ENCODE measurements around the gene MRRF. TPM values are rescaled to one million over a fixed set of nuclear protein-coding genes. Genes with fewer than 3 reads are reported as not detected.

Gene MRRF
- total RNA-seq, 1 experiment from 2014 or later = 67.3 TPM

GRCh38 chr9:122219856-122220672 lies 44.6 kb upstream of the MRRF start:
- Histone ChIP-seq H3K4me2 (ENCODE audit: low read depth, low read length, poor library complexity, severe bottlenecking) (no peak overlapping the region), H3K9ac (ENCODE audit: low read length) (no peak overlapping the region), H3K27ac (ENCODE audit: low read length) (no peak overlapping the region), H3K9me3 (ENCODE audit: low read length) (no peaks in the 10 kb centered on the region), H3K79me2 (ENCODE audit: low read length) (no peaks in the 10 kb centered on the region), H3K9me2 (replicated peaks; ENCODE audit: insufficient read depth, low read length) (no peaks in the 10 kb centered on the region), H3K27me3 (ENCODE audit: low read length) (no peaks in the 10 kb centered on the region), H4K20me1 (ENCODE audit: insufficient read depth, low read depth, low read length) (no peaks in the 10 kb centered on the region), H3K36me3 (ENCODE audit: insufficient read depth, low read length) (no peaks in the 10 kb centered on the region), H3K4me3 (ENCODE audit: low read length) (no peak overlapping the region), H2AFZ (ENCODE audit: low read length) (no peak overlapping the region), H3K4me1 (ENCODE audit: low read length) (no peaks in the 10 kb centered on the region)
- DNase-seq = no peak

- Histone ChIP-seq H3K79me2 (ENCODE audit: low read length) (no peaks in the 10 kb centered on the region), H3K9me3 (ENCODE audit: low read length) (no peaks in the 10 kb centered on the region), H3K27me3 (ENCODE audit: low read length) (no peaks in the 10 kb centered on the region), H2AFZ (ENCODE audit: low read length) (no peak overlapping the region), H3K9ac (ENCODE audit: low read length) (no peak overlapping the region), H3K4me1 (ENCODE audit: low read length) (no peaks in the 10 kb centered on the region), H3K36me3 (ENCODE audit: insufficient read depth, low read length) (no peaks in the 10 kb centered on the region), H4K20me1 (ENCODE audit: insufficient read depth, low read depth, low read length) (no peaks in the 10 kb centered on the region), H3K27ac (ENCODE audit: low read length) (no peak overlapping the region), H3K4me2 (ENCODE audit: low read depth, low read length, poor library complexity, severe bottlenecking) (no peak overlapping the region), H3K9me2 (replicated peaks; ENCODE audit: insufficient read depth, low read length) (no peaks in the 10 kb centered on the region), H3K4me3 (ENCODE audit: low read length) (no peak overlapping the region)
- no peak for DNase-seq
These were observed 44.0 kb upstream of the MRRF start for GRCh38 chr9:122220673-122221182.

- no peaks in the 10 kb centered on the region for H3K9me3 ChIP-seq (ENCODE audit: low read length)
- H2AFZ ChIP-seq (ENCODE audit: low read length) = no peak overlapping the region
- H4K20me1 ChIP-seq (ENCODE audit: insufficient read depth, low read depth, low read length) = no peaks in the 10 kb centered on the region
- H3K79me2 ChIP-seq (ENCODE audit: low read length) = no peaks in the 10 kb centered on the region
- no peaks in the 10 kb centered on the region for H3K27me3 ChIP-seq (ENCODE audit: low read length)
- DNase-seq = no peak
- no peaks in the 10 kb centered on the region for H3K4me1 ChIP-seq (ENCODE audit: low read length)
- no peak overlapping the region for H3K9ac ChIP-seq (ENCODE audit: low read length)
- H3K9me2 ChIP-seq (replicated peaks; ENCODE audit: insufficient read depth, low read length) = no peaks in the 10 kb centered on the region
- no peak overlapping the region for H3K27ac ChIP-seq (ENCODE audit: low read length)
- H3K4me3 ChIP-seq (ENCODE audit: low read length) = no peak overlapping the region
- H3K4me2 ChIP-seq (ENCODE audit: low read depth, low read length, poor library complexity, severe bottlenecking) = no peak overlapping the region
- H3K36me3 ChIP-seq (ENCODE audit: insufficient read depth, low read length) = no peaks in the 10 kb centered on the region
These were observed 43.4 kb upstream of the MRRF start for GRCh38 chr9:122221183-122221811.

GRCh38 chr9:122222791-122223190 lies 41.9 kb upstream of the MRRF start:
- Histone ChIP-seq H3K36me3 (ENCODE audit: insufficient read depth, low read length) (no peaks in the 10 kb centered on the region), H3K27ac (ENCODE audit: low read length) (no peak overlapping the region), H3K9ac (ENCODE audit: low read length) (no peak overlapping the region), H3K9me3 (ENCODE audit: low read length) (no peaks in the 10 kb centered on the region), H4K20me1 (ENCODE audit: insufficient read depth, low read depth, low read length) (no peaks in the 10 kb centered on the region), H3K4me3 (ENCODE audit: low read length) (no peak overlapping the region), H3K79me2 (ENCODE audit: low read length) (no peaks in the 10 kb centered on the region), H3K9me2 (replicated peaks; ENCODE audit: insufficient read depth, low read length) (no peaks in the 10 kb centered on the region), H3K4me2 (ENCODE audit: low read depth, low read length, poor library complexity, severe bottlenecking) (no peak overlapping the region), H2AFZ (ENCODE audit: low read length) (no peak overlapping the region), H3K27me3 (ENCODE audit: low read length) (no peaks in the 10 kb centered on the region), H3K4me1 (ENCODE audit: low read length) (no peaks in the 10 kb centered on the region)
- DNase-seq = no peak

GRCh38 chr9:122223435-122223834 lies 41.2 kb upstream of the MRRF start:
- no peak overlapping the region for H3K27ac ChIP-seq (ENCODE audit: low read length)
- H3K27me3 ChIP-seq (ENCODE audit: low read length) = no peaks in the 10 kb centered on the region
- H3K9ac ChIP-seq (ENCODE audit: low read length) = no peak overlapping the region
- H3K4me2 ChIP-seq (ENCODE audit: low read depth, low read length, poor library complexity, severe bottlenecking) = no peak overlapping the region
- H3K36me3 ChIP-seq (ENCODE audit: insufficient read depth, low read length) = no peaks in the 10 kb centered on the region
- no peaks in the 10 kb centered on the region for H3K9me2 ChIP-seq (replicated peaks; ENCODE audit: insufficient read depth, low read length)
- DNase-seq = no peak
- no peak overlapping the region for H3K4me3 ChIP-seq (ENCODE audit: low read length)
- H3K79me2 ChIP-seq (ENCODE audit: low read length) = no peaks in the 10 kb centered on the region
- H2AFZ ChIP-seq (ENCODE audit: low read length) = no peak overlapping the region
- H4K20me1 ChIP-seq (ENCODE audit: insufficient read depth, low read depth, low read length) = no peaks in the 10 kb centered on the region
- H3K9me3 ChIP-seq (ENCODE audit: low read length) = no peaks in the 10 kb centered on the region
- no peaks in the 10 kb centered on the region for H3K4me1 ChIP-seq (ENCODE audit: low read length)

- no peak overlapping the region for H2AFZ ChIP-seq (ENCODE audit: low read length)
- no peaks in the 10 kb centered on the region for H3K79me2 ChIP-seq (ENCODE audit: low read length)
- no peaks in the 10 kb centered on the region for H3K9me3 ChIP-seq (ENCODE audit: low read length)
- H3K4me1 ChIP-seq (ENCODE audit: low read length) = no peaks in the 10 kb centered on the region
- H3K9me2 ChIP-seq (replicated peaks; ENCODE audit: insufficient read depth, low read length) = no peaks in the 10 kb centered on the region
- no peaks in the 10 kb centered on the region for H4K20me1 ChIP-seq (ENCODE audit: insufficient read depth, low read depth, low read length)
- H3K4me3 ChIP-seq (ENCODE audit: low read length) = no peak overlapping the region
- no peak overlapping the region for H3K27ac ChIP-seq (ENCODE audit: low read length)
- H3K4me2 ChIP-seq (ENCODE audit: low read depth, low read length, poor library complexity, severe bottlenecking) = no peak overlapping the region
- H3K27me3 ChIP-seq (ENCODE audit: low read length) = no peaks in the 10 kb centered on the region
- no peak overlapping the region for H3K9ac ChIP-seq (ENCODE audit: low read length)
- DNase-seq = no peak
- H3K36me3 ChIP-seq (ENCODE audit: insufficient read depth, low read length) = no peaks in the 10 kb centered on the region
These were observed 39.2 kb upstream of the MRRF start for GRCh38 chr9:122225312-122226141.

GRCh38 chr9:122226142-122226757 lies 38.4 kb upstream of the MRRF start:
- no peaks in the 10 kb centered on the region for H3K4me1 ChIP-seq (ENCODE audit: low read length)
- no peak for DNase-seq
- H3K27me3 ChIP-seq (ENCODE audit: low read length) = no peaks in the 10 kb centered on the region
- no peak overlapping the region for H3K9ac ChIP-seq (ENCODE audit: low read length)
- H3K9me3 ChIP-seq (ENCODE audit: low read length) = no peaks in the 10 kb centered on the region
- no peak overlapping the region for H3K4me2 ChIP-seq (ENCODE audit: low read depth, low read length, poor library complexity, severe bottlenecking)
- H3K79me2 ChIP-seq (ENCODE audit: low read length) = no peaks in the 10 kb centered on the region
- no peak overlapping the region for H3K4me3 ChIP-seq (ENCODE audit: low read length)
- no peak overlapping the region for H3K27ac ChIP-seq (ENCODE audit: low read length)
- no peak overlapping the region for H2AFZ ChIP-seq (ENCODE audit: low read length)
- no peaks in the 10 kb centered on the region for H4K20me1 ChIP-seq (ENCODE audit: insufficient read depth, low read depth, low read length)
- no peaks in the 10 kb centered on the region for H3K36me3 ChIP-seq (ENCODE audit: insufficient read depth, low read length)
- no peaks in the 10 kb centered on the region for H3K9me2 ChIP-seq (replicated peaks; ENCODE audit: insufficient read depth, low read length)
